ENCODE results near the gene POLR1A.

Gene POLR1A

DNA sequence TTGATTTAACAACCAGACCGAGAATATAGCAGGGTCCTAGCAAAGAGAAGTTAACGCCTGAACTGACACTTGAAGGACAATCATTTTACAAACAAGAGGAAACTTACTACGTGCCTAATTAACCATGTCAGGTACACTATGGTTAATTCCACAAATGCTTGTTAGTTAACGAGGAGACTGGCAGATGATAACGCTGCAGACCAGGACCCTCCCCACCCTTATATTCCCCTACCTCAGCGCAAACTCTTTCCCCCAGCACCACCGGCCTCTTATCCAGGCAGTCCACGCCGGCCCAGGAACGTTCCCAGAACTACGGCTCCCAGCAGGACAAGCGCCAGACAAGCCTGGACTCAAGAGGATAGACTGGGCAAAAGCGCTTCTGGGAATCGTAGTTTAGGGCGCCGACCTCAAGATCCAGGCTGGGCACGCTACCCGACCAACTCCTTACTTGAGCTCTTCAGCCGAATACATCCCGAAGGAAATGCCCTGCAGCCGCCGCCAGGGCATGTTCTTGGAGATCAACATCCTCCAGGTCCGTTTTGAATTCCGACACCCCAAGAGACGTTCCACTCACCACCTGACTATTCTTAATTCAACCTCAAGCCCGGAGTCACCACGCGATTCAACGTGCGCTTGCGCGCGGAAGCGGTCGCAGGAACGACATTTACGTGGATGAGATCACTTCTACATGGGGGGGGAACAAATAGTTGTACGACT is at the start of gene POLR1A:
Gene POLR1A, minus strand, starts transcription at position 635 of the 717 bp plus-strand sequence. Its CDS starts 110 bp downstream, at position 525.
- peak; percentile 91 for DNase-seq

DNA sequence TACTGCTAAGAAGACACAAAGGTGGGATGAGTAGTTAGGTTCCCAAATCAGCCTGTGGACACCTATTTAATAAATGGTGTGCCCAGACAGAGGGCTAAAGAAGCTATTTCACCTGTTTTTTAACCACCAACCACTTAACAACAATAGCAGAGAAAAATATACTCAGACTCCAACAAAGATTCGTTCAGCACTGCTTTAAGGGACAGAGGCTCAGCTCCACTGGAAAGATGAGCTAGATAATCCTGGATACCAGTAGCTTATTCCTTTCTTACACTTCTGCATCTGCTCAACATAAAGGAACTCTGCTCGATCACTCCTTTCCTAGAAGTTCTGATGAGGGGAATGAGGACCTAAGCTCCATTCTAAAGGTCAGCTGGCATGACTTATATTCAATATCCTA is 44.8 kb upstream of the POLR1A start:
- no peak for DNase-seq

DNA sequence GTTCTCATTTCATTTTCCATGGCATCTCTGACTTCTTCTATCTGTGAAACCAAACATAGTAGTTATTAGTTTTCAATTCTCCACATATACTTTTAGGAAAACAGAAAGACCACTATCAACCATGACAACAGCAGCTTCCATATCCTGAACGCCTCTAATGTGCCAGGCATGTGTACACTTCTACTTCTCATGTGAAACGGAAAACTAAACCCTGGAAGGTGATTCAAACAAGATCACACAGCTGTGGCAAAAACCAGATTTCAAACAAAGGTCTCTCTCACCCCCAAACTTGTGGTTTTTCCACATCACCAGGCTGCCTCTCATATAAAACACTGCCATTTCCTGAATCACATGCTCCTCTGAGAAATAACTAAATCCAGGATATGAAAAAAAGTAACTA is 42.1 kb upstream of the POLR1A start:
- no peak for DNase-seq

- no peak for DNase-seq
Observed at GRCh38 chr2:86143926-86144685, 38.4 kb upstream of the POLR1A start.

GRCh38 chr2:86143307-86143706 is 37.6 kb upstream of the POLR1A start:
- DNase-seq = no peak

GRCh38 chr2:86142436-86143257 is 37.0 kb upstream of the POLR1A start:
- DNase-seq = no peak

GRCh38 chr2:86140969-86141392 is 35.3 kb upstream of the POLR1A start:
- DNase-seq = peak; percentile 13

GRCh38 chr2:86139981-86140380 is 34.3 kb upstream of the POLR1A start:
- no peak for DNase-seq

- no peak for DNase-seq
Observed at GRCh38 chr2:86138736-86139625, 33.3 kb upstream of the POLR1A start.

GRCh38 chr2:86136141-86136540 is 30.5 kb upstream of the POLR1A start:
- DNase-seq = no peak

DNA sequence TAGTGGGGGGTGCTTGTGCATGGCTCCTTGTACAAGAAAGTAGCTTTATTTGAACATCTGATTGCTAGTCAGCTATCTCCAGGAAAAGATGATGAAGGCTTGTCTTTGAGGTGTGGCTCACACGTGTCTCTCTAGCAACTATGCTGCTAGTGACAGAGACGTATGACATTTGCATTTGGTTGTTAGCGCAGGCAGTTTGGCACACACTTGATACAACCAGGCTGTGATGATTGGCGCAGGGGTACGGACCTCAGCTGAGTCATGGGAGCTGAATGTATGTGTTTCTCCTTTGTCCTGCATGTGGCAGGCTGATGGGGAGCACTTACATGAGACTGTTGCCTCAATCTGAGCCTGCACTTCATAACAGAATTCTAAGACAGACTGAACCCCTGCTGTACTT is 30.0 kb upstream of the POLR1A start:
- no peak for DNase-seq

- DNase-seq = no peak
Observed at GRCh38 chr2:86134709-86135108, 29.0 kb upstream of the POLR1A start.

DNA sequence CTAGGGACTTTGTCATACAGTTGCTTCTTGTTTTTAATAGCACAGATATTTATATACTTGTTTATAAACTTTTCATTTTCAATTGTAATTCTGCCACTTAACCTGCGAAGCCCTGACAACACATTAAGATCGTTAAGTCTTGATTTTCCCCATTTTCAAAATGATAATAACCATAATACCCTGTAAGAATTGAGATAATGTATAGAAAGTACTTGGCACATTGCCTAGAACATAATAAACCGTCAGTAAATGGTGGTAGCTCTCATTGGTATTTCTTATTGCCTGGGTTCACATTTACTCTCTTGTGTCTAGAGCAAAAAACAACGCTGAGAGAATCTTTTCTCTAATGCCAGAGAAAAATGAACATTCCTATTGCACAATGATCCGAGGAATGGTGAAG is 19.0 kb upstream of the POLR1A start:
- peak; percentile 67 for DNase-seq

DNA sequence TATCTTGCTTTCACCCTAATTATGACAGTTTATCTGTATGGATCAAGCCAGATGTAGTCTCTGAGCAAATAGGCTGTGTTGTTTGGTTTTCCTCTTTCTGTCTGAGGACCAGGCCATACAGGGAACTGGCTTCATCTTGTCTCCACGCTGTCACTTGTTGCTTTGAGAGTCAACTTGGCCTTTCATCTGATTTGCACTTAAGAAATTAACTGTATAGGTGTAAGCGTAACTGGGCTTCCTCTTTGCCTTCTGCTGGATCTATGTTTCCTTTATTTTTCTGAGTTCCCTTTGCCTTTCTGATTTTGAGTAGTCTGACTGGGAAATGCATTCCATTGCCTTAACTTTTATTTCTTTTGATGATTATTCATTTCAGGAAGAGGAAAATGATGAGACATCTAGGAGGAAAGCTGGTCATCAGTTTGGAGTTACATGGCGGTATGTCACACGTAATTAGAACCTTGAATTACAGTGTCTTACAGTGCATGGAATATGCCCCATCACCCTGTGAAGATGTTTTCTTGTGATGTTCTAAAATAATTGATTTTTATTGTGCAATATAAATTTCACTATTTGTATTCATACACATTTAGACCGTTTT is 17.7 kb upstream of the POLR1A start:
- DNase-seq = no peak

DNA sequence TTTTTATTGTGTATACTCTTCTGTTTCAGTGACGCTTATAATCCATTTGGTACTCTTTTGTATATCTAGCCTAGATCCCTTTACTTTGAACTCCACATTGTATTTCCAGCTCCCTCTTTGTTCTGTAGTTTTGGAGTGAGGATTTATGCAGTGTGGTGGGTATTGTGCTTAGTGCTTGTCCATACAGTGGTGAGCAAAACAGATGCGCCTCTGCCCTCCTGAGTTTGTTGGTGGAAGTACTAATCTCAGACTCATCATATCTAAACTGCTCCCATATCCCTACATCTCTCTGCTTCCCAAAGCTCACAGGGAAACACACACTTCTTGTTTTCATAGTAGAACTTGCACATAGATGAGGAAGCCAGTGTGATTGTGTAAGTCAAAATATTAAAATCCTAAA is 12.4 kb upstream of the POLR1A start:
- no peak for DNase-seq

- no peak for DNase-seq
Observed at GRCh38 chr2:86107031-86107430, 1.3 kb upstream of the POLR1A start.

DNA sequence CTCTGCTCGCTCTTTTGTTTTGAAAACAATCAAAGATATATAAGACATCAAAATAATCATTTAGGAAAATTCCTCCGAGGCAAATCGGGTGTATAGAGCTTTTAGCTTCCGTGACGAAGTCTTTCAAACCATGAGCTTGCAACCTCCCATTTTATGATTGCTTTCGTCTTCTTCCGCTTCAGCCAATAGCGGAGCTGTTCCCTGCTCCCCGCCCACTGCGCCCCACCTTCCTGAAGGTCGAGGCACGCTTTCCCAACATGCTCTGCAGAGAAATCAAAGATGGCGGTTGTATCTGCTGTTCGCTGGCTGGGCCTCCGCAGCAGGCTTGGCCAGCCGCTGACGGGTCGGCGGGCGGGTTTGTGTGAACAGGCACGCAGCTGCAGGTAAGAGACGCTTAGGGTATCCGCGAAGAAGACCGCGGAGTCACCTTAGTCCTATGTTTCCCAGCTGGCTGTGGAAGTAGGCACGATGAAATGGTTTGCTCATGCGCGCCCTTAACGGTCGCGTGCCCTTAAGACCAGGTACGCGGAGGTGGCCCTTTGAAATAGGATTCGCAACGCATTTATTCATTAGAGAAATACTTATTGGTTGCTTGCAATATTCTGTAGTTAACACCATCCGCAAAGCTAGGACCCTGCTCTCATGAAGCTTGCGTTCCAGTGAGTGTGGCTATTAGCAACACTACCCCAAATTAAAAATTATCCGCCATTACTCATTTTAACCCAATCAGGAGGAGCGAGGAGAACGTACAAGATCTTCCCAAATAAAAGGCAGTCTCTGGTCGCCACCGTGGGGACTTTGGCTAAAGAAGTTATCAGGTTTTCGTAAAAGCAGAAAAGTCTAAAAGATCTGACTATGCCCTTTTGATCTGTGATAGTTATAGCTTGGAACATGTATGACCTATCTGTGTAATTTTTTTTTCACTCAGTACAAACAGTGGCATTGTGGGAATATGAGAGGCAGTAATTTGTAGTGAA is 571 bp upstream of the POLR1A start, which contains the start of gene PTCD3:
Gene PTCD3, plus strand, starts transcription at position 267 of the 977 bp plus-strand sequence. Its CDS starts 13 bp downstream, at position 280.
- DNase-seq = peak; percentile 92

- no peak for DNase-seq
Observed at GRCh38 chr2:86102157-86102556, 3.5 kb downstream of the POLR1A start.

- no peak for DNase-seq
Observed at GRCh38 chr2:86097913-86098312, 7.8 kb downstream of the POLR1A start.

- no peak for DNase-seq
Observed at GRCh38 chr2:86097114-86097896, 8.4 kb downstream of the POLR1A start.

Measured in NCI-H1105 treated with DMSO at 0.1 percent for 48 hours (cell line).